Fibroblast of pulmonary artery (primary cell): ENCODE data around the gene CFAP97.

Experiments
- DNase-seq: peaks from one replicate; pipeline ENCODE4 v3.0.0-alpha.2; 2010; ENCODE audit warnings: low read depth
- H3K4me3 ChIP-seq: replicated peaks from 2 replicates; pipeline ENCODE4 v1.5.1; 2011; ENCODE audit warnings: low read depth, mild to moderate bottlenecking, control low read depth, low read length, moderate library complexity
- CTCF ChIP-seq: IDR thresholded peaks from 2 replicates; pipeline ENCODE4 v1.5.1; 2011; ENCODE audit warnings: mild to moderate bottlenecking, control low read depth, low read length, inconsistent platforms; ENCODE audit errors: missing control alignments

CFAP97 gene

GRCh38 chr4:185222598-185222997 lies 18.8 kb upstream of the CFAP97 start:
- no peak for TF ChIP-seq CTCF
- no peak overlapping the region for H3K4me3 ChIP-seq
- DNase-seq, result no peak

- no peak for DNase-seq
- no peak for TF ChIP-seq CTCF
- H3K4me3 ChIP-seq, result no peak overlapping the region
Observed at GRCh38 chr4:185221912-185222311, 18.1 kb upstream of the CFAP97 start.

- DNase-seq, result no peak
- TF ChIP-seq CTCF, result no peak
- no peak overlapping the region for H3K4me3 ChIP-seq
Observed at GRCh38 chr4:185221491-185221890, 17.7 kb upstream of the CFAP97 start.

- no peak for TF ChIP-seq CTCF
- DNase-seq, result peak; percentile 83
- no peak overlapping the region for H3K4me3 ChIP-seq
Observed at GRCh38 chr4:185219551-185220344, 15.9 kb upstream of the CFAP97 start.

GRCh38 chr4:185218312-185218711 lies 14.5 kb upstream of the CFAP97 start:
- H3K4me3 ChIP-seq, result no peak overlapping the region
- TF ChIP-seq CTCF, result no peak

GRCh38 chr4:185217408-185217975 lies 13.7 kb upstream of the CFAP97 start:
- TF ChIP-seq CTCF, result no peak
- no peak overlapping the region for H3K4me3 ChIP-seq
- no peak for DNase-seq

More at GRCh38 chr4:185218312-185218711, 14.5 kb upstream of the CFAP97 start:
- DNase-seq, result no peak
